Stimulated activated CD4-positive, alpha-beta T cell treated with anti-CD3 and anti-CD28 coated beads, Interleukin-15, amount 100 ng/mL, for 1 hour (primary cell): ENCODE results near the gene CWC15.
"Not testable (repeated sequence)": the region's sequence is repeated elsewhere in the genome, so short reads cannot be mapped to it uniquely, and the experiment has no call there.

Experiments
- DNase-seq, 2 donors: peaks; one replicate each; pipeline ENCODE4 v3.0.0-alpha.2; 2020; ENCODE audit warnings: low read depth in 1 of 2, low spot score in 1 of 2

Gene CWC15

GRCh38 chr11:94922321-94923003 is 50.9 kb downstream of the CWC15 start:
- no peak for DNase-seq

GRCh38 chr11:94920311-94920710 is 53.0 kb downstream of the CWC15 start:
- DNase-seq, result no peak

- not testable (repeated sequence) for DNase-seq
Measured at GRCh38 chr11:94913718-94914394, 59.5 kb downstream of the CWC15 start.

- no peak for DNase-seq
Measured at GRCh38 chr11:94912806-94913205, 60.5 kb downstream of the CWC15 start.
